CD4-positive, CD25-positive, alpha-beta regulatory T cell (primary cell): ENCODE measurements around the gene TEK. TPM values are rescaled to one million over a fixed set of nuclear protein-coding genes. Genes with fewer than 3 reads are reported as not detected.

Experiments
- ATAC-seq, 2 donors: fragments of 150-1000 bp; cut with Tn5 transposase; one replicate each; pipeline ENCODE4 v1.10.0; 2021; ENCODE audit warnings: low read depth in 2 of 2, moderate number of reproducible peaks in 2 of 2, moderate library complexity in 1 of 2
- DNase-seq, 3 donors: peaks; one replicate each; pipeline versions ENCODE4 v3.0.0 to v3.0.0-alpha.2; 2012 to 2022; ENCODE audit warnings: mixed read lengths in 1 of 3
- H3K27ac ChIP-seq: one replicate; pipeline ENCODE4 v1.7.0; 2013; ENCODE audit warnings: mild to moderate bottlenecking, low read length; ENCODE audit not compliant: insufficient read depth, poor library complexity, severe bottlenecking
- H3K27me3 ChIP-seq: one replicate; pipeline ENCODE4 v1.7.0; 2013; ENCODE audit warnings: low read length; ENCODE audit not compliant: control insufficient read depth, insufficient read depth
- H3K36me3 ChIP-seq: one replicate; pipeline ENCODE4 v1.7.0; 2013; ENCODE audit warnings: mild to moderate bottlenecking, low read length, moderate library complexity; ENCODE audit not compliant: control insufficient read depth, insufficient read depth
- H3K4me1 ChIP-seq: 2 replicates; pipeline ENCODE4 v1.7.0; 2013; ENCODE audit warnings: mild to moderate bottlenecking, low read length; ENCODE audit not compliant: insufficient read depth, control insufficient read depth, poor library complexity, severe bottlenecking
- H3K4me3 ChIP-seq: one replicate; pipeline ENCODE4 v1.7.0; 2013; ENCODE audit warnings: low read depth, mild to moderate bottlenecking, low read length, moderate library complexity
- H3K9me3 ChIP-seq, 2 experiments: 1 replicate in 1 of 2; 2 replicates in 1 of 2; pipeline ENCODE4 v1.7.0; 2013; ENCODE audit warnings: low read length in 2 of 2, mild to moderate bottlenecking in 1 of 2, moderate library complexity in 1 of 2; ENCODE audit not compliant: control insufficient read depth in 2 of 2
- H3K27ac Mint-ChIP-seq, 3 donors: one replicate each; pipeline ENCODE4 v1.8.0; 2020 to 2022; ENCODE audit warnings: mild to moderate bottlenecking in 3 of 3, mixed read lengths in 3 of 3, moderate library complexity in 2 of 3
- H3K27me3 Mint-ChIP-seq: one replicate; pipeline ENCODE4 v1.8.0; 2022; ENCODE audit warnings: mild to moderate bottlenecking, mixed read lengths
- H3K36me3 Mint-ChIP-seq: one replicate; pipeline ENCODE4 v1.8.0; 2020; ENCODE audit warnings: mixed read lengths
- H3K4me1 Mint-ChIP-seq, 4 donors: one replicate each; pipeline ENCODE4 v1.8.0; 2020 to 2022; ENCODE audit warnings: mixed read lengths in 4 of 4, mild to moderate bottlenecking in 1 of 4
- H3K4me3 Mint-ChIP-seq, 4 donors: one replicate each; pipeline ENCODE4 v1.8.0; 2020 to 2022; ENCODE audit warnings: mild to moderate bottlenecking in 4 of 4, mixed read lengths in 4 of 4, moderate library complexity in 3 of 4
- H3K9me3 Mint-ChIP-seq, 7 donors: one replicate each; pipeline ENCODE4 v1.8.0; 2020 to 2022; ENCODE audit warnings: mixed read lengths in 7 of 7, mild to moderate bottlenecking in 3 of 7, moderate library complexity in 2 of 7
- polyA plus RNA-seq, 4 donors: library from polyadenylated mRNA; unstranded; fragments of 300-500 nt; fragmentation: Illumina TruSeq; gene quantifications; one replicate each; pipeline ENCODE4 v1.2.3, GENCODE V29; 2021
- total RNA-seq: library from RNA; stranded (reverse); gene quantifications from one replicate; pipeline ENCODE4 v1.2.3, GENCODE V29; 2022

The TEK gene
- total and polyA plus RNA-seq, 5 donors from 2014 or later: not detected

DNA sequence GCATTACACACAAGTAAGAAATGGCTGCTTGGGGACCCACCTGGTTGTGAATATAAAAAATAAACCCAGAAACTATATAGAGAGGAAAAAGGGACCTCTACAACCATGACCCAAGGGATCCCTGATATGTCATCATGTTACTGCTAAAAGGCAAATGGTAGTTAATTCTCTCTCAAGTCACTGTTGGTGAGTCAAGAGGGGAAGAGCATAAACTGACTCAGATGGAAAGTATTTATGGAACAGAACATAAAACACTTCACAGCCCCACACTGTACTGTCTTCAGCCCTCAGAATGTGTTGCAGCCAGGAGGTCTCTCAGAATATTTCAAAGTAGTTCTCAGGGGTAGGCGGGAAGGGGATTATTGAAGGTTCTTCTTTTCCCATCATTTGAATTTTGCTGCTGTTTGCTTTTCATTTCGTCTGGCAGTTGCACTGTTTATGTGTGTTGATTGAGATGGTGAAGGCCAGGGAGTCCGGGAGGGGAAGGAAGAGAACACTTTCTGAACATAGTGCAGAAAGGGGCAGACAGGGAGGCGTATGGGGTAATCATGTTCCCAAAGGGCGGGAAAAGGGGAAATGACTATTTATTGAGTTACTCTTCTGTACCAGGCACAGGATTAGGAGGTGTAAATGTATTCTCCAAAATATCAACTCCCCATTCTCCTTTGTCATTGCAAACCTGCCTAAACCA is 85.5 kb downstream of the TEK start:
- H3K9me3 Mint-ChIP-seq: no peaks in the 10 kb centered on the region
- Histone ChIP-seq H3K9me3 (no peaks in the 10 kb centered on the region), H3K4me3 (no peak overlapping the region), H3K27me3 (no peaks in the 10 kb centered on the region), H3K27ac (no peak overlapping the region), H3K36me3 (no peaks in the 10 kb centered on the region), H3K4me1 (no peaks in the 10 kb centered on the region)
- no peaks in the 10 kb centered on the region for H3K36me3 Mint-ChIP-seq
- no peak for ATAC-seq
- H3K4me1 Mint-ChIP-seq: no peaks in the 10 kb centered on the region
- no peaks in the 10 kb centered on the region for H3K27me3 Mint-ChIP-seq
- H3K4me3 Mint-ChIP-seq: no peak overlapping the region
- H3K27ac Mint-ChIP-seq: no peak overlapping the region
- no peak for DNase-seq

- H3K36me3 Mint-ChIP-seq: no peaks in the 10 kb centered on the region
- H3K36me3 ChIP-seq: no peaks in the 10 kb centered on the region
- H3K9me3 Mint-ChIP-seq: no peaks in the 10 kb centered on the region
- H3K4me1 ChIP-seq: no peaks in the 10 kb centered on the region
- H3K9me3 ChIP-seq: no peaks in the 10 kb centered on the region
- no peak overlapping the region for H3K4me3 Mint-ChIP-seq
- H3K27ac ChIP-seq: no peak overlapping the region
- H3K27ac Mint-ChIP-seq: no peak overlapping the region
- no peak overlapping the region for H3K4me3 ChIP-seq
- ATAC-seq (no peak), DNase-seq (no peak)
- H3K4me1 Mint-ChIP-seq: no peaks in the 10 kb centered on the region
- no peaks in the 10 kb centered on the region for H3K27me3 Mint-ChIP-seq
- H3K27me3 ChIP-seq: no peaks in the 10 kb centered on the region
These were observed 86.2 kb downstream of the TEK start for GRCh38 chr9:27195191-27195590.

- H3K4me3 ChIP-seq: no peak overlapping the region
- Mint-ChIP-seq H3K36me3 (no peaks in the 10 kb centered on the region), H3K4me1 (no peaks in the 10 kb centered on the region), H3K27ac (no peak overlapping the region), H3K27me3 (no peaks in the 10 kb centered on the region), H3K9me3 (no peaks in the 10 kb centered on the region), H3K4me3 (no peak overlapping the region)
- no peaks in the 10 kb centered on the region for H3K36me3 ChIP-seq
- no peak for DNase-seq
- H3K27me3 ChIP-seq: no peaks in the 10 kb centered on the region
- no peak for ATAC-seq
- no peak overlapping the region for H3K27ac ChIP-seq
- H3K9me3 ChIP-seq: no peaks in the 10 kb centered on the region
- no peaks in the 10 kb centered on the region for H3K4me1 ChIP-seq
These were observed 87.4 kb downstream of the TEK start for GRCh38 chr9:27196383-27196782.

DNA sequence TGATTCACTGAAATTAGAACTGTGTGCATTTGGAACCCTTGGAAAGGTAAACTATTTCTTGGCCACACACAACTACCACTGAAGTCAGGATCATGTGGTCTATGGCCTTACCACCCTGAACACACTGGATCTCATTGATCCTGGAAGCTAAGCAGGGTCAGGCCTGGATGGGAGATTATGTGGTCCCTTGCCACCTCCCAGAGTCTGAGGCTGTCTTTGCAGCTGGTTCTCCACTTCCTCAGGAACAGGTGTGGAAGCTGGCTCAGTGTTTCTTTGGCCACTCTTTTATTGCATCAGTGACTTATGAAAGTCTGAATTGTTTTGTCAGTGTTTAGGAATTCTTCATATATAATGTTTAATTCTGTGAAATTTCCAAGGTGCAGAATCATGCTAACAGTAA is 89.2 kb downstream of the TEK start:
- DNase-seq (no peak), ATAC-seq (no peak)
- no peaks in the 10 kb centered on the region for H3K9me3 ChIP-seq
- no peaks in the 10 kb centered on the region for H3K4me1 ChIP-seq
- no peaks in the 10 kb centered on the region for H3K27me3 Mint-ChIP-seq
- peaks cover 0 to 2% (median 0%) of the 10 kb centered on the region in 7 donors for H3K9me3 Mint-ChIP-seq
- H3K27ac Mint-ChIP-seq: no peak overlapping the region
- no peaks in the 10 kb centered on the region for H3K36me3 ChIP-seq
- H3K4me1 Mint-ChIP-seq: no peaks in the 10 kb centered on the region
- no peaks in the 10 kb centered on the region for H3K36me3 Mint-ChIP-seq
- no peak overlapping the region for H3K4me3 Mint-ChIP-seq
- no peak overlapping the region for H3K4me3 ChIP-seq
- no peak overlapping the region for H3K27ac ChIP-seq
- H3K27me3 ChIP-seq: no peaks in the 10 kb centered on the region

DNA sequence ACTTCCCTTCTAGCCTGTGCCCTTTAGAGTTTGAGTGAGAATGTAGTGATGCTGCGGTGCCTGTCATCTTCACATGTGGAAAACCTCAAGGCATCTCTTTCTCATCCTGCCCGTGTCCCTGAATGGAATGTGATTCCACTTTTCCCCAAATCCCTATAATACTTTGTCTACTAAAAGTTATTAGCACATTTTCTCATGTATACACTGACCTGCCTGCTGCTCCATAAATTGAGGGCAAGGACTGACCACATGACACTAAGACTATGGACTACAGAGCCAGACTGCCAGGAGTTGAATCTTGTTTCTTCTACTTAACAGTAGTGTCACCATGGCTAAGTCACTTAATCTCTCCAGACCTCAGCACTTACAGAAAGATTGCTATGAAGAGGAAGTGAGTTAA is 93.0 kb downstream of the TEK start:
- Histone ChIP-seq H3K4me1 (no peaks in the 10 kb centered on the region), H3K36me3 (no peaks in the 10 kb centered on the region), H3K27ac (no peak overlapping the region), H3K27me3 (no peaks in the 10 kb centered on the region), H3K4me3 (no peak overlapping the region), H3K9me3 (no peaks in the 10 kb centered on the region)
- no peak overlapping the region for H3K4me3 Mint-ChIP-seq
- no peak for DNase-seq
- no peak for ATAC-seq
- H3K36me3 Mint-ChIP-seq: no peaks in the 10 kb centered on the region
- H3K27ac Mint-ChIP-seq: no peak overlapping the region
- H3K9me3 Mint-ChIP-seq: peaks cover 0 to 2% (median 0%) of the 10 kb centered on the region in 7 donors
- H3K27me3 Mint-ChIP-seq: no peaks in the 10 kb centered on the region
- H3K4me1 Mint-ChIP-seq: no peaks in the 10 kb centered on the region

- no peak overlapping the region for H3K27ac Mint-ChIP-seq
- no peak for ATAC-seq
- H3K9me3 ChIP-seq: no peaks in the 10 kb centered on the region
- DNase-seq: no peak
- no peaks in the 10 kb centered on the region for H3K36me3 Mint-ChIP-seq
- H3K27ac ChIP-seq: no peak overlapping the region
- no peaks in the 10 kb centered on the region for H3K27me3 Mint-ChIP-seq
- no peak overlapping the region for H3K4me3 ChIP-seq
- no peak overlapping the region for H3K4me3 Mint-ChIP-seq
- H3K27me3 ChIP-seq: no peaks in the 10 kb centered on the region
- H3K36me3 ChIP-seq: no peaks in the 10 kb centered on the region
- H3K9me3 Mint-ChIP-seq: peaks cover 0 to 2% (median 0%) of the 10 kb centered on the region in 7 donors
- no peaks in the 10 kb centered on the region for H3K4me1 Mint-ChIP-seq
- no peaks in the 10 kb centered on the region for H3K4me1 ChIP-seq
These were observed 94.8 kb downstream of the TEK start for GRCh38 chr9:27203783-27204182.

DNA sequence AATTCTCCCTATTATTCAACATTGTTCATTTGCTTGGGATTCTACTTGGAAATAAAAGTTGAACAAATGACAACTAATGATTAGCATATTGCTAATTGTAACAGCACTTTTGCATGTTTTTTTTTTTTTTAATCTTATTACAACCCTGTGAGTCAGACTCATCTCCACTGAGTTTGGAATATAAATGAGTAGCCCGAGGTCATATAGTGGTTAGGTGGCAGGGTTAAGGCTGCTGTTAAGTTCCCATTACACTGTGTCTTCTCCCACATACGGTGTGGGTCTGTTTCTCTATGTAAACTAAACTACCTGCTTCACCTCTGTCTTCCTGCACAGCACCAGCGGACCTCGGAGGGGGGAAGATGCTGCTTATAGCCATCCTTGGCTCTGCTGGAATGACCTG is 95.6 kb downstream of the TEK start:
- Mint-ChIP-seq H3K4me1 (no peaks in the 10 kb centered on the region), H3K9me3 (peaks cover 0 to 2% (median 0%) of the 10 kb centered on the region in 7 donors), H3K27ac (no peak overlapping the region), H3K36me3 (no peaks in the 10 kb centered on the region), H3K4me3 (no peak overlapping the region), H3K27me3 (no peaks in the 10 kb centered on the region)
- no peaks in the 10 kb centered on the region for H3K27me3 ChIP-seq
- H3K27ac ChIP-seq: no peak overlapping the region
- no peaks in the 10 kb centered on the region for H3K9me3 ChIP-seq
- H3K4me3 ChIP-seq: no peak overlapping the region
- H3K36me3 ChIP-seq: no peaks in the 10 kb centered on the region
- no peak for DNase-seq
- no peak for ATAC-seq
- H3K4me1 ChIP-seq: no peaks in the 10 kb centered on the region

DNA sequence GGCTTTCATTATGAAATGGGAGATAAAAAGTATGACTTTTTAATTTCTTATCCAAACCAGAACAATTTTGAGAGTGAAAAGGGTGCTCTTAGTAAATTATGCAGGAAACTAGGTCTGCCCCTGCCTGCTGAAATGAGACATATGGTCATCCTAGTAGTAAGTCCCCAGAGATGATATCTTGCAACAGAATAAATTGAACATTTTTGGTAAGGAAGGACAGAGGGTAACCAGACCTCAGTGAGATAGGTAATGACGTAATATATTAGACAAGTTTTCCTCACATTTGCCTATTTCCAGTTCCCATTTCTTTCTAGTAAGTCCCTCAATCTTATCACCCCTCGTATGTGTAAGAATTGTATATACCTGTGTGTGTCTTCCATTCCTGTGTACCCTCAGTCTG is 96.2 kb downstream of the TEK start:
- Mint-ChIP-seq H3K4me1 (no peaks in the 10 kb centered on the region), H3K4me3 (no peak overlapping the region), H3K27me3 (no peaks in the 10 kb centered on the region), H3K9me3 (peaks cover 0 to 2% (median 0%) of the 10 kb centered on the region in 7 donors), H3K36me3 (no peaks in the 10 kb centered on the region), H3K27ac (no peak overlapping the region)
- no peaks in the 10 kb centered on the region for H3K27me3 ChIP-seq
- H3K4me1 ChIP-seq: no peaks in the 10 kb centered on the region
- no peak overlapping the region for H3K4me3 ChIP-seq
- H3K36me3 ChIP-seq: no peaks in the 10 kb centered on the region
- H3K9me3 ChIP-seq: no peaks in the 10 kb centered on the region
- no peak overlapping the region for H3K27ac ChIP-seq
- ATAC-seq (no peak), DNase-seq (no peak)
